Nephron (organoid): ENCODE measurements around the gene NMUR1.

Source experiments
- H3K27ac Mint-ChIP-seq, 3 experiments: 2 replicates each; pipeline ENCODE4 v1.8.0; 2020; ENCODE audit warnings: mixed read lengths in 3 of 3, mild to moderate bottlenecking in 2 of 3, moderate library complexity in 1 of 3
- H3K27me3 Mint-ChIP-seq: 2 replicates; pipeline ENCODE4 v1.8.0; 2021; ENCODE audit warnings: low read depth, mild to moderate bottlenecking, moderate library complexity, mixed read lengths
- H3K36me3 Mint-ChIP-seq: 2 replicates; pipeline ENCODE4 v1.8.0; 2020; ENCODE audit warnings: low read depth, mixed read lengths
- H3K4me1 Mint-ChIP-seq: 2 replicates; pipeline ENCODE4 v1.8.0; 2020; ENCODE audit warnings: mixed read lengths
- H3K4me3 Mint-ChIP-seq, 3 experiments: 2 replicates each; pipeline ENCODE4 v1.8.0; 2020; ENCODE audit warnings: mild to moderate bottlenecking in 3 of 3, mixed read lengths in 3 of 3, moderate library complexity in 2 of 3
- H3K9me3 Mint-ChIP-seq: 2 replicates; pipeline ENCODE4 v1.8.0; 2020; ENCODE audit warnings: mixed read lengths
- TF ChIP-seq, protein P1 (sequence below), 3 experiments: fragments of 200-600 bp; sonication (generic); IDR thresholded peaks; one replicate each; pipeline ENCODE4 v1.5.0; 2021; ENCODE audit warnings: antibody characterized with exemption in 3 of 3; ENCODE audit not compliant: unreplicated experiment in 3 of 3

The NMUR1 gene

GRCh38 chr2:231525248-231526163, 4.7 kb downstream of the NMUR1 start:
- no peaks in the 10 kb centered on the region for H3K9me3 Mint-ChIP-seq
- TF ChIP-seq, protein P1, sequence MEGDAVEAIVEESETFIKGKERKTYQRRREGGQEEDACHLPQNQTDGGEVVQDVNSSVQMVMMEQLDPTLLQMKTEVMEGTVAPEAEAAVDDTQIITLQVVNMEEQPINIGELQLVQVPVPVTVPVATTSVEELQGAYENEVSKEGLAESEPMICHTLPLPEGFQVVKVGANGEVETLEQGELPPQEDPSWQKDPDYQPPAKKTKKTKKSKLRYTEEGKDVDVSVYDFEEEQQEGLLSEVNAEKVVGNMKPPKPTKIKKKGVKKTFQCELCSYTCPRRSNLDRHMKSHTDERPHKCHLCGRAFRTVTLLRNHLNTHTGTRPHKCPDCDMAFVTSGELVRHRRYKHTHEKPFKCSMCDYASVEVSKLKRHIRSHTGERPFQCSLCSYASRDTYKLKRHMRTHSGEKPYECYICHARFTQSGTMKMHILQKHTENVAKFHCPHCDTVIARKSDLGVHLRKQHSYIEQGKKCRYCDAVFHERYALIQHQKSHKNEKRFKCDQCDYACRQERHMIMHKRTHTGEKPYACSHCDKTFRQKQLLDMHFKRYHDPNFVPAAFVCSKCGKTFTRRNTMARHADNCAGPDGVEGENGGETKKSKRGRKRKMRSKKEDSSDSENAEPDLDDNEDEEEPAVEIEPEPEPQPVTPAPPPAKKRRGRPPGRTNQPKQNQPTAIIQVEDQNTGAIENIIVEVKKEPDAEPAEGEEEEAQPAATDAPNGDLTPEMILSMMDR (IDR thresholded peaks at IDR 0.05; ENCODE audit: unreplicated experiment in 3 of 3) = no peak
- no peaks in the 10 kb centered on the region for H3K36me3 Mint-ChIP-seq
- no peaks in the 10 kb centered on the region for H3K4me1 Mint-ChIP-seq
- H3K27me3 Mint-ChIP-seq = peaks cover 30% of the 10 kb centered on the region
- no peak overlapping the region for H3K27ac Mint-ChIP-seq
- no peak overlapping the region for H3K4me3 Mint-ChIP-seq

DNA sequence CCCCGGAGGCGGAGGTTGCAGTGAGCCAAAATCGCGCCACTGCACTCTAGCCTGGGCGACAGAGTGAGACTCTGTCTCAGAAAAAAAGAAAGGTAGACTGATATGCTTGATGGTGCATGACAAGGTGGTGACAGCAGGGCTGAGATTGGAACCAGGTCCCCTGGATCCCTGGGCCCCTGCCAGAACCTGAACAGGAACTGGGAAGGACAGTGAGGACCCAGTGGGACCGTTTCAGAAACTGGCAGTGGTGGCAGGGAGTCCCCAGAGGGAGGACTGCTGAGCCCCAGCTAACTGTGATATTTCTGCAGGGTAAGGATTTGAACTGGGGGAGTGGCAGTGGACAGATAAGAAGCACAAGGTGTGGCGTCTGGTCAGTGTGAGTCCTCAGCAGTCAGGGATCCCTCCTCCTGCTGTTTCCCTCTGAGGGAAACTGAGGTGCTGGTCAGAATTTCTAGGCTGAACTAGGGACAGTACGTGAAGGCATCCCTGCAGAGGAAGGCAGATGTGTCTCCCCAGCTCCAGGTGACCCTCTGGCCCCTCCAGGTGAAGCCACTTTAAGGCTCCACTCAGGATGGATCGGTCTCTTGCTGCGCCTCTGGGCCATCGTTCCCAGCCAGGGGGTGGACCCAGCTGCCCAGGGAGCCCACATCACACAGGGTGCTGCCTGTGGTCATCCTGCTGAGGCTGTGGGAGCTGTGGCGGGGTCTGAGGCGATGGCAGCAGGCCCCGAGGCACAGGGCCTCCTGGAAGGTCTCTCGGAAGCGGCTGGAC, 5.6 kb downstream of the NMUR1 start:
- Mint-ChIP-seq H3K4me3 (no peak overlapping the region), H3K9me3 (no peaks in the 10 kb centered on the region), H3K27ac (no peak overlapping the region)

GRCh38 chr2:231523451-231524285, 6.6 kb downstream of the NMUR1 start:
- Mint-ChIP-seq H3K4me3 (no peak overlapping the region), H3K27me3 (peaks cover 24% of the 10 kb centered on the region), H3K36me3 (no peaks in the 10 kb centered on the region), H3K27ac (no peak overlapping the region), H3K4me1 (no peaks in the 10 kb centered on the region), H3K9me3 (no peaks in the 10 kb centered on the region)
- TF ChIP-seq, protein P1 (IDR thresholded peaks at IDR 0.05; ENCODE audit: unreplicated experiment in 3 of 3) = no peak

More for the DNA sequence above, 5.6 kb downstream of the NMUR1 start:
- Mint-ChIP-seq H3K27me3 (peaks cover 33% of the 10 kb centered on the region), H3K36me3 (no peaks in the 10 kb centered on the region), H3K4me1 (no peaks in the 10 kb centered on the region)
- TF ChIP-seq, protein P1 (IDR thresholded peaks at IDR 0.05; ENCODE audit: unreplicated experiment in 3 of 3) = no peak

DNA sequence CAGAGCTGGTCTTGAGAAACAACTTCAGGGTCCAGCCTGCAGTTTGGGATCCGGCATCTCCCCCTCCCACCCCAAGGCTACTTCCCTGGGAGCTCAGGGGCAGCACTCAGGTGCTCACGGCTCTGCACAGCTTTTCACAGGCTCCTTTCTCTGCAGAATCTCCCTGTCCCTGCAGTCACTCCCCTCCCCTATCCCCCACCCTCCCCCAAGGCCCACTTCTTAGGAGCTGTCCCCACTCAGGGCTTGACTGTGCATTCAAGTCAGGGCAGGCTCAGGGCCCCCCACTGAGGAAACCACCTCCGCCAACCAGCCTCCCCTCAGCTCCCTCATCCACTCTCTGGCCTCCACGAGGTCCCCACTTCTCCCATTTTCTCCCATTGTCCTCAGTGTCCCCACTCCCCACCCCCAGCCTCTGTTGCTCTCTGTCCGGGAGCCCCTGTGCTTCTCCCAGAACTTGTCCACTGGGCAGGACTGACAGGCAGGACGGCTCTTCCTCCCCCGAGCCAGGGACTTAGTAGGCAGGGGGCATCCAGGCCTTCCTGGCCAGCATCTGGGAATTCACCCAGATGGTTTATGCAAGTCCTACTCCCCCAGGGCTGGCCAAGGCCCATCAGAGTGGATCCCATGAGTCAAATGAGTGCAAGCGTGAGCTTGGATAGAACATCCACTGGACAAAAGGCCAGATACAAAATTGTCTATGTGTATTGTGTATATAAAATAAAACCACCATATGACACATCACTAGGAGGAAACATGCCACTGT, 7.6 kb downstream of the NMUR1 start:
- no peaks in the 10 kb centered on the region for H3K4me1 Mint-ChIP-seq
- H3K9me3 Mint-ChIP-seq = no peaks in the 10 kb centered on the region
- H3K36me3 Mint-ChIP-seq = no peaks in the 10 kb centered on the region
- H3K27me3 Mint-ChIP-seq = peaks cover 14% of the 10 kb centered on the region
- H3K27ac Mint-ChIP-seq = peak overlapping the region in 1 of 3 experiments; percentile 27
- TF ChIP-seq, protein P1 (IDR thresholded peaks at IDR 0.05; ENCODE audit: unreplicated experiment in 3 of 3) = no peak
- no peak overlapping the region for H3K4me3 Mint-ChIP-seq

DNA sequence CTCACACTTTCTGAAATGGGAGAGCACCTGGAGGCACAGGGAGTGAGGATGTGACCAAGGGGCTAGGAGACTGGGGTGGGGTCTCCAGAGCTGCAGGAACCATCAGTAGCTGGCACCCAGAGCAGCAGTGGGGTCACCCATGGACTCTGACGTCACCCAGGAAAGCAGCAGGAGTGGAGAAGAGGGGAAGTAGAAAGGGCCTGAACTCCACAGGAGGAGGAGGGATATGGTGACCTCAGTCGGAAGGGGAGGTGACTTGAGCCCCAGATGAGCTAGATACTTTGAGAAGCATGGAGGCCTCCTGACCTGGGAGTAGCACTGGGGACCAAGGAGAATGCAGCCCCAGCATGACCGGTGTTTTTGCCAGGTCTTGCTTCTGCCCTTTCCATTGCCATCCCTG, 8.8 kb downstream of the NMUR1 start:
- TF ChIP-seq, protein P1 (IDR thresholded peaks at IDR 0.05; ENCODE audit: unreplicated experiment in 3 of 3) = no peak
- H3K9me3 Mint-ChIP-seq = no peaks in the 10 kb centered on the region
- no peak overlapping the region for H3K4me3 Mint-ChIP-seq
- H3K27me3 Mint-ChIP-seq = peaks cover 14% of the 10 kb centered on the region
- H3K36me3 Mint-ChIP-seq = no peaks in the 10 kb centered on the region
- H3K27ac Mint-ChIP-seq = no peak overlapping the region
- H3K4me1 Mint-ChIP-seq = no peaks in the 10 kb centered on the region
